ENCODE measurements around the gene GZMM. TPM values are rescaled to one million over a fixed set of nuclear protein-coding genes. Genes with fewer than 3 reads are reported as not detected.

GZMM gene
- total and polyA plus RNA-seq, 5 donors from 2014 or later, result 38.3 to 124 (median 83.8) TPM

DNA sequence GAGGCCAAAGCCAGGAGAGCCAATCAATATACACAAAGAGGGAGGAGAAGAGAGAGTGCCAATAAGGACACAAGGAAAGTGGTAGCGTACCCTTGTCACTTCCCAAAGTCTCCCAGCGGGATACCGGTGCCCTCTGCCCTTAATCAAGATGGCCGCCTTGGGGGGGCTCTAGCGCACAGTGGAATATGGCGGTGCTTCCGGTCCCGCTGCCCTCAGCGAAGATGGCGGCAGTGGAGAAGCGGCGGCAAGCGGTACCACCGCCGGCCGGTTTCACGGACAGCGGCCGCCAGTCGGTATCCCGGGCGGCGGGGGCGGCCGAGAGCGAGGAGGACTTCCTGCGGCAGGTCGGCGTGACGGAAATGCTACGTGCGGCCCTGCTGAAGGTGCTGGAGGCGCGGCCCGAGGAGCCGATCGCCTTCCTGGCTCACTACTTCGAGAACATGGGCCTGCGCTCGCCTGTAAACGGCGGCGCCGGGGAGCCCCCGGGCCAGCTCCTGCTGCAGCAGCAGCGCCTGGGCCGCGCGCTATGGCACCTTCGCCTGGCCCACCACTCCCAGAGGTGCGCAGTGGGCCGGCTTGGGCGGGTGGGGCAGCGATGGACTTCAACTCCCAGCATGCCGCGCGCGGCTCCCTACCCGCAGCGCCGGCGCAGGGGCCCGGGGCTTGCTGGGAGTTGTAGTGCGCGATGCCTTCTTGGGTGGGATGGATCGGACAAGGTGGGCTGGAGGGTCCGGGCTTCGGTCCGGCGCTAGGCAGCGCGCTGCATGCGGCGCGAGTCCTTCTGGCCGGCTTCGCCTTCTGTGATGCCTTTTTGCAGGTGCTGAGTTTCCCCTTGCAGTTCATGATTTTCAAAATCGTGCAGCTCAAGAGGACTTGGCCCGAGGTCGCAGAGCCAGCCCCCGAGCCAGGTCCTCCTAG is 36.3 kb upstream of the GZMM start, which contains the start of gene TPGS1:
TSS of gene TPGS1 (plus strand) at position 212 of the 918 bp plus-strand sequence. CDS start at position 222, 10 bp downstream.
- Mint-ChIP-seq H3K36me3 (no peaks in the 10 kb centered on the region), H3K9me3 (no peaks in the 10 kb centered on the region), H3K4me3 (peak within 1 kb of the TSS; percentile 93 to 99 (median 98)), H3K27me3 (peaks cover 4% of the 10 kb centered on the region), H3K27ac (peak within 1 kb of the TSS; percentile 96 to 100 (median 99)), H3K4me1 (peaks cover 11 to 53% (median 27%) of the 10 kb centered on the region in 4 donors)
- Histone ChIP-seq H3K27ac (ENCODE audit: insufficient read depth, low read length, poor library complexity, severe bottlenecking) (peak within 1 kb of the TSS; percentile 94), H3K9me3 (ENCODE audit: control insufficient read depth in 2 of 2, low read length in 2 of 2) (no peaks in the 10 kb centered on the region), H3K27me3 (ENCODE audit: control insufficient read depth, insufficient read depth, low read length) (no peaks in the 10 kb centered on the region), H3K4me1 (ENCODE audit: control insufficient read depth, insufficient read depth, low read length, poor library complexity, severe bottlenecking) (peaks cover 54% of the 10 kb centered on the region), H3K4me3 (ENCODE audit: low read depth, low read length) (peak within 1 kb of the TSS; percentile 90), H3K36me3 (ENCODE audit: control insufficient read depth, insufficient read depth, low read length) (no peaks in the 10 kb centered on the region)
- ATAC-seq (ENCODE audit: low read depth in 2 of 2) (peak; percentile 54 to 55), DNase-seq (peak in 2 of 3 donors; percentile 82 to 88)

DNA sequence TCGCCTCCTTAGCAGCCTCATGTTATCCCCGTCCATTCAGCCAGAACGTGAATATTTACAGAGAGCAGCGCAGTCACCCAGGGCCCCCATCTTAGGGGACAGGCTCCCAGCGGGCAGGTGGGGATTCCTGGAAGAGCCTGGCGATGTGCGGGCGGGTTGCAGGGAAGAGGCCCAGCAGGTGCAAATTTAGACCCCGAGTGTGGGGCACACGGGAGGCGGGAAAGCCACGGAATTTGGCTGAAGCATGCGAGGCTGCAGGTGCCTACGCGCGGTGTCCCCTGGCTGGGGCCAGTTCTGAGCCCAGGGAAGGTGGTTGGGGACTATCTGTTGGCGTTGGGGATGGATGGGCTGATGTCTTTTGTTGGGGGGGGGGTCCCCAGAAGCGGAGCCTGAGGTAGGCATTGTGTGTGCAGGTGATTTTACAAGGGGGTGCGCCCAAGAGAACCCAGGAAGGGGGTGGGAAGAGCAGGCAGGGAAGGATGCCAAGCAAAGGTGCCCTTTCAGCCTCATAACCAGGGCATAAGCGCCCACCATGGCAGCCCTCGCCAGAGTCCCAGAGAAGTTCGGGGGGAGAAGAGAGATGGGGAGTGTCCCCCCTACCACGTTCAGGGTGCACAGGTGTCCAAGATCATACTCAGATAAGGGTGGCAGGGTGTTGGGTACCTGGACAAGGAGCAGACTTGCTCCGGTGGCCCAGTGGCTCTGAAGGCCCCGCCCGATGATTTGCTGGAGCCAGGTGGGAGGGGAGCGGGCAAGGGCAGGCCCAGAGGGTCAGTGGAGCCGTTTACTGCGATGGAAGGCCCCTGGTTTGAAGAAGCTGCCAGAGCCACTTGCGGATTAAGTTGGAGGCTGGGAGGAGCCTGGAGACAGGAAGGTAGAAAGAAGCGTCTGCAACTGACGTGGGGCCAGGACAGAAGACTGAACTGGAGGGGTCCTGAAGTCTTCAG is 35.4 kb upstream of the GZMM start:
- no peaks in the 10 kb centered on the region for H3K9me3 ChIP-seq (ENCODE audit: control insufficient read depth in 2 of 2, low read length in 2 of 2)
- Mint-ChIP-seq H3K4me1 (peaks cover 11 to 56% (median 27%) of the 10 kb centered on the region in 4 donors), H3K9me3 (no peaks in the 10 kb centered on the region), H3K36me3 (no peaks in the 10 kb centered on the region), H3K4me3 (peak overlapping the region; percentile 93 to 99 (median 98)), H3K27ac (peak overlapping the region; percentile 35 to 71 (median 62)), H3K27me3 (peaks cover 4% of the 10 kb centered on the region)
- H3K4me3 ChIP-seq (ENCODE audit: low read depth, low read length), result peak overlapping the region; percentile 67
- ATAC-seq (ENCODE audit: low read depth in 2 of 2) (no peak), DNase-seq (no peak)
- no peaks in the 10 kb centered on the region for H3K36me3 ChIP-seq (ENCODE audit: control insufficient read depth, insufficient read depth, low read length)
- H3K27ac ChIP-seq (ENCODE audit: insufficient read depth, low read length, poor library complexity, severe bottlenecking), result peak overlapping the region; percentile 94
- H3K27me3 ChIP-seq (ENCODE audit: control insufficient read depth, insufficient read depth, low read length), result no peaks in the 10 kb centered on the region
- peaks cover 55% of the 10 kb centered on the region for H3K4me1 ChIP-seq (ENCODE audit: control insufficient read depth, insufficient read depth, low read length, poor library complexity, severe bottlenecking)

DNA sequence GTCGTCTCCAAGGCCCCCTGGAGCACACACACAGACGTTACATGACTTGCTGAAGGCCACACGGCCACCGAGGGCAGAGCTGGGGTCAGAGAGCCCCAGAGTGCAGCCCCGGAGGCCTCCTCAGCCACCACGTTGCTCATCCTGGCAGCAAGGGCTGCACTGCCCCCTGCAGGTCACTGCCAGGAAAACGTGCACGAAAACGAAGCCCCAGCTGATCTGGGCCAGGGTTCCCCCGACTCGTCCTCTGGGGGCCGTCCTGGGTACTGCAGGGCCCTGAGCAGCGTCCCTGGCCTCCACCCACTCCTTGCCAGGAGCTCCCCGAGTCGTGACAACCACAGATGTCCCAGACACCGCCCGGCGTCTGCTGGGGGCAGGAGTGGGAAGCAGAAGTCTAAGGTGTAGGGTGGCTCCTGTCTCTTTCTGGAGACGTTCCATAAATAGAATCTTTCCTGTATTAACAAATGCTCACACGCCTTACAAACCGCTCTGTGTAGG is 33.2 kb upstream of the GZMM start:
- Mint-ChIP-seq H3K4me1 (peaks cover 11 to 61% (median 27%) of the 10 kb centered on the region in 4 donors), H3K27ac (peak overlapping the region; percentile 91 to 100 (median 98)), H3K36me3 (no peaks in the 10 kb centered on the region), H3K9me3 (no peaks in the 10 kb centered on the region), H3K4me3 (peak overlapping the region; percentile 85 to 95 (median 91)), H3K27me3 (peaks cover 4% of the 10 kb centered on the region)
- ATAC-seq (ENCODE audit: low read depth in 2 of 2), result peak; percentile 49 to 52
- Histone ChIP-seq H3K4me3 (ENCODE audit: low read depth, low read length) (peak overlapping the region; percentile 70), H3K27ac (ENCODE audit: insufficient read depth, low read length, poor library complexity, severe bottlenecking) (peak overlapping the region; percentile 99), H3K36me3 (ENCODE audit: control insufficient read depth, insufficient read depth, low read length) (no peaks in the 10 kb centered on the region), H3K27me3 (ENCODE audit: control insufficient read depth, insufficient read depth, low read length) (no peaks in the 10 kb centered on the region), H3K9me3 (ENCODE audit: control insufficient read depth in 2 of 2, low read length in 2 of 2) (no peaks in the 10 kb centered on the region), H3K4me1 (ENCODE audit: control insufficient read depth, insufficient read depth, low read length, poor library complexity, severe bottlenecking) (peaks cover 55% of the 10 kb centered on the region)
- DNase-seq, result peak; percentile 80 to 95 (median 91)

DNA sequence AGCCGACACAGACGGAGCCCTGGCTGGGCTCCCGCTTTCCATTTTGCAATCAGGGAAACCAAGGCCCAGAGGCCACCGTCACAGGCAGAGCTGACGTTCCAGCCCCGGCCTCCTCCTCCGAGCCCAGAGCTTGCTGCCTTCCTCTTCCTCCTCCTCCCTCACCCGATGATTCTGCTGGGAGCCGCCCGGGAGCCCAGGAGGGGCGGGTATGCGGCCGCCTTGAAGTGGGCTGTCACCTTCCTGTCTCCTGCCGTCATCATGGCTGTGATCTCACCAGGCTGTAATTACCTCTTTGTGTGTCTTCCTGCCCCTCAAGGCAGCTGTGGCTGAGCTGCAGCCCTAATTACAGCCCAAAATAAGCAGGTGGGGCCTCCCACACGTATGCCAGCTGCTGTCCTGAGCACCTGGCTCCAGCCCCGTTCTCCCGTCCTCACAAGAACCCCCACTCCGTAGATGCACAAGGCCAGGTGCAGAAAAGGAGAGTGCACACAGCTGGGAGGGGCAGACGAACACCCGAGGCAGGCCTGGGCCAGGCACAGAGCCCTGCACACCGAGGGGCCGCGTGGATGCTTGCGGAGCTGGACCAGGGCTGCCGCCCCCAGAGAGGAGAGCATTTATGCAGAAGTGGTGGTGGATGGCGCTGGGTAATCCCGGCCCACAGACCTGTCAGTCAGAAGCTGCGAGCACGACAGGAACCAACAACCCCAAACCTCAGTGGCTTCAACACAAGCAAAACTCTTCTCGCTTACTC is 32.6 kb upstream of the GZMM start:
- peaks cover 11 to 60% (median 25%) of the 10 kb centered on the region in 4 donors for H3K4me1 Mint-ChIP-seq
- H3K4me3 Mint-ChIP-seq, result peak overlapping the region; percentile 85 to 95 (median 91)
- H3K4me1 ChIP-seq (ENCODE audit: control insufficient read depth, insufficient read depth, low read length, poor library complexity, severe bottlenecking), result peaks cover 53% of the 10 kb centered on the region

DNA sequence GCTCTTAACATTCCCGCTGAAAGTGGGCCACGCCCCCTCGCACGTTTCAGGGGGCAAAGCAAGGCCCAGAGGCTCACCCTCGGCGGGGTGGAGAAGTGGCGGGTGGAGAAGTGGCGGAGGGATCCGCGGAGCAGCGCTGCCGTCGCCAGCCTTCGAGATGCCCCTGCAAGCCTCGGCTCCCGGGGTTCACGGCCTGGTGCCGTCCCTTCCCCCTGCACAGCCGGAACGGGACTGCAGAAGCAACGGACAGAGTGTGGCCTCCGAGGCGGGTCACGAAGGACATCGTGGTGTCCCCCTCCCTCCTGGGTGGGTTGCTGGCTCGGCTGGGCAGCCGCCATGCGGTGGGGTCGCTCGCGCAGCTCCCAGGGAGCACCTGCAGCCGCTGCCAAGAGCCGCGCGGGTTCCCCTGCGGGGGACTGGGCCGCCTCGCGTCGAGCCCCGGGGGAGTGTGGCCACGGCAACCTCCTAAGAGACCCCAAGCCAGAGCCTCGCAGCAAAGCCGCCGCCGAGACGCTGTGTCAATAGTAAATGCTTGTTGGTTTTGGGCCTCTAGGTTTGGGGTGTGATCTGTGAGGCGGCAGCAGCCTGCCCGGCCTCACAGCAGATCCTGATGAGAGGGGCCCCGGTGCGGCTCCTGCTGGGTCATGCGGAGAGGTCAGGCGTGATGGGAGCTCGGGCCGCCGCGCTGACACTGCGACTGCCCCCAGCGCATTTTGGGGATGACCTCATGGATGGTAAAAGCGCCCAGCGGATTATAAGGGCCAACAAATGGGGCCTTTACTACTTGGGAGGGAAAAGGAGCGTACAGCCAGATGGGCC is 31.1 kb upstream of the GZMM start:
- H3K9me3 ChIP-seq (ENCODE audit: control insufficient read depth in 2 of 2, low read length in 2 of 2), result no peaks in the 10 kb centered on the region
- H3K27me3 Mint-ChIP-seq, result no peaks in the 10 kb centered on the region
- ATAC-seq (ENCODE audit: low read depth in 2 of 2) (no peak), DNase-seq (no peak)
- no peaks in the 10 kb centered on the region for H3K36me3 Mint-ChIP-seq
- peaks cover 6 to 57% (median 20%) of the 10 kb centered on the region in 4 donors for H3K4me1 Mint-ChIP-seq
- H3K9me3 Mint-ChIP-seq, result no peaks in the 10 kb centered on the region
- no peak overlapping the region for H3K4me3 ChIP-seq (ENCODE audit: low read depth, low read length)
- H3K27ac ChIP-seq (ENCODE audit: insufficient read depth, low read length, poor library complexity, severe bottlenecking), result peak overlapping the region; percentile 99
- peak overlapping the region in 2 of 3 donors; percentile 98 to 100 for H3K27ac Mint-ChIP-seq
- no peaks in the 10 kb centered on the region for H3K27me3 ChIP-seq (ENCODE audit: control insufficient read depth, insufficient read depth, low read length)
- no peak overlapping the region for H3K4me3 Mint-ChIP-seq
- peaks cover 46% of the 10 kb centered on the region for H3K4me1 ChIP-seq (ENCODE audit: control insufficient read depth, insufficient read depth, low read length, poor library complexity, severe bottlenecking)
- H3K36me3 ChIP-seq (ENCODE audit: control insufficient read depth, insufficient read depth, low read length), result no peaks in the 10 kb centered on the region

More for the DNA sequence above, 32.6 kb upstream of the GZMM start:
- DNase-seq (peak; percentile 89 to 94 (median 94)), ATAC-seq (ENCODE audit: low read depth in 2 of 2) (peak; percentile 55 to 60)
- no peaks in the 10 kb centered on the region for H3K9me3 ChIP-seq (ENCODE audit: control insufficient read depth in 2 of 2, low read length in 2 of 2)
- H3K36me3 ChIP-seq (ENCODE audit: control insufficient read depth, insufficient read depth, low read length), result no peaks in the 10 kb centered on the region
- H3K36me3 Mint-ChIP-seq, result no peaks in the 10 kb centered on the region
- peak overlapping the region; percentile 98 to 100 (median 98) for H3K27ac Mint-ChIP-seq
- H3K27me3 Mint-ChIP-seq, result peaks cover 3% of the 10 kb centered on the region
- H3K4me3 ChIP-seq (ENCODE audit: low read depth, low read length), result peak overlapping the region; percentile 70
- no peaks in the 10 kb centered on the region for H3K27me3 ChIP-seq (ENCODE audit: control insufficient read depth, insufficient read depth, low read length)
- H3K27ac ChIP-seq (ENCODE audit: insufficient read depth, low read length, poor library complexity, severe bottlenecking), result peak overlapping the region; percentile 99
- H3K9me3 Mint-ChIP-seq, result no peaks in the 10 kb centered on the region

DNA sequence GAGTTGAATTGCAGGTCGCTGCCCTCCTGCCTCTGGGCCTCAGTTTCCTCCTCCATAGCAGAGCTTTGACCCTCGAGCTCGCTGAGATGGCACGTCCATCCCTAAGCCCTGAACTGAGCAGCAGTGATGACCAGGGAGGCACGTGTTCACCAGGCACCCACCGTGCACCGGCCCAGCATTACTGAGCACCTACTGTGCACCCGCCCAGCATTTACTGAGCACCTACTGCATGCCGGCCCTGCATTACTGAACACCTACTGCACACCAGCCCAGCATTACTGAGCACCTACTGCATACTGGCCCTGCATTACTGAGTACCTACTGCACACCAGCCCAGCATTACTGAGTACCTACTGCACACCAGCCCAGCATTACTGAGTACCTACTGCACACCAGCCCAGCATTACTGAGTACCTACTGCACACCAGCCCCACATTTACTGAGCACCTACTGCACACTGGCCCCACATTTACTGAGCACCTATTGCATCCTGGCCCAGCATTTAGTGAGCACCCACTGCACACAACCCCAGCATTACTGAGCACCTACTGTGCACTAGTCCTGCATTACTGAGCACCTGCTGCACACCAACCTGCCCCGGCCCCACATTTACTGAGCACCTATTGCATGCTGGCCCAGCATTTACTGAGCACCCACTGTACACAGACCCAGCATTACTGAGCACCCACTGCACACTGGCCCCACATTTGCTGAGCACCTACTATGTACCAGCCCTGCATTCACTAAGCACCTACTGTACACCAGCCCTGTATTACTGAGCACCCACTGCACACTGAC is 30.3 kb upstream of the GZMM start:
- Mint-ChIP-seq H3K4me1 (peaks cover 6 to 50% (median 15%) of the 10 kb centered on the region in 4 donors), H3K27me3 (no peaks in the 10 kb centered on the region), H3K9me3 (no peaks in the 10 kb centered on the region), H3K27ac (peak overlapping the region; percentile 58 to 89 (median 78)), H3K36me3 (no peaks in the 10 kb centered on the region), H3K4me3 (peak overlapping the region in 1 of 4 donors; percentile 7)
- Histone ChIP-seq H3K4me3 (ENCODE audit: low read depth, low read length) (no peak overlapping the region), H3K36me3 (ENCODE audit: control insufficient read depth, insufficient read depth, low read length) (no peaks in the 10 kb centered on the region), H3K27me3 (ENCODE audit: control insufficient read depth, insufficient read depth, low read length) (no peaks in the 10 kb centered on the region), H3K27ac (ENCODE audit: insufficient read depth, low read length, poor library complexity, severe bottlenecking) (peak overlapping the region; percentile 99), H3K4me1 (ENCODE audit: control insufficient read depth, insufficient read depth, low read length, poor library complexity, severe bottlenecking) (peaks cover 41% of the 10 kb centered on the region), H3K9me3 (ENCODE audit: control insufficient read depth in 2 of 2, low read length in 2 of 2) (no peaks in the 10 kb centered on the region)
- DNase-seq, result no peak
- ATAC-seq (ENCODE audit: low read depth in 2 of 2), result no peak

Measured in CD4-positive, CD25-positive, alpha-beta regulatory T cell (primary cell).